ENCODE data around the gene DGKD. TPM values are rescaled to one million over a fixed set of nuclear protein-coding genes. Genes with fewer than 3 reads are reported as not detected.

The DGKD gene
- total RNA-seq, 4 donors from 2014 or later, result 9.1 to 21.9 (median 17.8) TPM

DNA sequence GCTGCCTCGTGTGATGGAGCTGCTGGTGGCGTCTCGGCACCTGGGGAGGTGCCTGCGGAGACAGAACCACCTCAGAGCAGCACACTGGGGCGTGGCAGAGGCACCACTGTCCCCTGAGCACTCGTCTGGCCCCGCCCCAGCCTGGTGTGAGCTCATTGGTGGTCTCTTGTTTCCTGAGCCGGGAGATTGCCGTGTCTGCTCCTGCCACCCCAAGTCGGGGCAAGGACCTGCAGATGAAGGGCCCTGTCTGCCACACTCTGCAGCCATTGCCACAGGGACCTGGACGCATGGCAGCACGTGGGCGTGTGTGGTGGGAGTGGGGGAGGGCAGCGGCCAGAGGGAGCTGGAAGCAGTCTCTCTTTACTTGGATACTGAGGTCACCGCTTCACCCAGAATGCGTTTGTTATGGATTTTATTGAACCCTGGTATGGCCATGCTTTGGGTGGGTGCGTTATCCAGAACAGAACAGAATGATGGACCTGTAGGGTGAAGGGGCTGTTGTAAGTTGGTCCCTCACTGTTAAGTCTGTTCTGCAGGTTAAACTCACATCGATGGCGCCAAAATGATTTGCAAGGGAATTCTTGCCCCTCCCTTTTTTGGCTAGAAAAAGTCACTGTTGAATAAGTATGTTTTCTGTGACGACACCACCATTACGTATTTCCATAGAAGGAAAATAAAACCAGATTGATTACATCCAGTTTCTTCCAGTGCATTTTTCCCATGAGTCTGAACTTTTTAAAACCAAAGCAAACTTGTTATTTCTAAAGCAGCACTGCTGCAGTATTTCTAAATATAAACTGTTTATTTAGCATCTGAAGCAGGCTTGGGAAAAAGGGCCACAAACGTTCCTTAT is 120.2 kb downstream of the DGKD start:
- Histone ChIP-seq H3K27me3 (no peaks in the 10 kb centered on the region), H3K4me1 (peaks cover 0 to 19% (median 6%) of the 10 kb centered on the region in 3 donors), H3K4me3 (no peak overlapping the region), H3K36me3 (peaks cover 0 to 61% of the 10 kb centered on the region in 2 donors), H3K9me3 (no peaks in the 10 kb centered on the region), H3K27ac (peak overlapping the region in 3 of 4 donors; percentile 24 to 43 (median 33))
- 63 to 68% methylated on average over 5 to 6 of the region's 22 CpGs for WGBS, 2 donors (ENCODE audit: low coverage in 1 of 2)
- TF ChIP-seq EP300 (IDR thresholded peaks at IDR 0.05) (no peak), POLR2AphosphoS5 (IDR thresholded peaks at IDR 0.05) (no peak), POLR2A (IDR thresholded peaks at IDR 0.05) (no peak)
- TF ChIP-seq, protein P1, sequence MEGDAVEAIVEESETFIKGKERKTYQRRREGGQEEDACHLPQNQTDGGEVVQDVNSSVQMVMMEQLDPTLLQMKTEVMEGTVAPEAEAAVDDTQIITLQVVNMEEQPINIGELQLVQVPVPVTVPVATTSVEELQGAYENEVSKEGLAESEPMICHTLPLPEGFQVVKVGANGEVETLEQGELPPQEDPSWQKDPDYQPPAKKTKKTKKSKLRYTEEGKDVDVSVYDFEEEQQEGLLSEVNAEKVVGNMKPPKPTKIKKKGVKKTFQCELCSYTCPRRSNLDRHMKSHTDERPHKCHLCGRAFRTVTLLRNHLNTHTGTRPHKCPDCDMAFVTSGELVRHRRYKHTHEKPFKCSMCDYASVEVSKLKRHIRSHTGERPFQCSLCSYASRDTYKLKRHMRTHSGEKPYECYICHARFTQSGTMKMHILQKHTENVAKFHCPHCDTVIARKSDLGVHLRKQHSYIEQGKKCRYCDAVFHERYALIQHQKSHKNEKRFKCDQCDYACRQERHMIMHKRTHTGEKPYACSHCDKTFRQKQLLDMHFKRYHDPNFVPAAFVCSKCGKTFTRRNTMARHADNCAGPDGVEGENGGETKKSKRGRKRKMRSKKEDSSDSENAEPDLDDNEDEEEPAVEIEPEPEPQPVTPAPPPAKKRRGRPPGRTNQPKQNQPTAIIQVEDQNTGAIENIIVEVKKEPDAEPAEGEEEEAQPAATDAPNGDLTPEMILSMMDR (IDR thresholded peaks at IDR 0.05), result no peak
- ATAC-seq, result no peak

DNA sequence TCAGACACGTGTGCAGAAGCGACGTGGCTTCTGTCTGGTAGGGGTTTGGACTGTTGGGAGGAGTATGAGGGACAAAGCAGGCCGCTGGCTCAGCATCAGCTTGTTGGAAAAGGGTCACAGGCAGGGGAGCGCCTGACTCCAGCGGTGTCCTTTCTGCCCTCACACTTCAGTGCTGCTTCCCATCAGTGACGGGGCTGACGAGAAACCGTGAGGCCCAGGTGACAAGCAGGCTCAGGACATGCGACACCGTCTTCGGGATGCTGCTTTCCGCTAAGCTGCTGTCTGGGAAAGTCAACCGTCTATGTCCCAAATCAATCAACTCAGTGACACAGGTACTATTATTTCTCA is 121.7 kb downstream of the DGKD start:
- 92 to 93% methylated on average over 12 of the region's 14 CpGs for WGBS, 2 donors (ENCODE audit: low coverage in 1 of 2)
- ATAC-seq, result no peak
- TF ChIP-seq POLR2AphosphoS5 (IDR thresholded peaks at IDR 0.05), result no peak
- TF ChIP-seq, protein P1 (IDR thresholded peaks at IDR 0.05), result no peak
- no peak for TF ChIP-seq POLR2A (IDR thresholded peaks at IDR 0.05)
- no peak for TF ChIP-seq EP300 (IDR thresholded peaks at IDR 0.05)
- Histone ChIP-seq H3K36me3 (peaks cover 0 to 76% of the 10 kb centered on the region in 2 donors), H3K27me3 (no peaks in the 10 kb centered on the region), H3K4me1 (peaks cover 0 to 15% (median 0%) of the 10 kb centered on the region in 3 donors), H3K4me3 (no peak overlapping the region), H3K9me3 (no peaks in the 10 kb centered on the region), H3K27ac (no peak overlapping the region)

- no peak overlapping the region for H3K4me3 ChIP-seq
- no peaks in the 10 kb centered on the region for H3K27me3 ChIP-seq
- H3K9me3 ChIP-seq, result no peaks in the 10 kb centered on the region
- H3K27ac ChIP-seq, result no peak overlapping the region
- TF ChIP-seq POLR2AphosphoS5 (IDR thresholded peaks at IDR 0.05) (no peak), POLR2A (IDR thresholded peaks at IDR 0.05) (no peak), EP300 (IDR thresholded peaks at IDR 0.05) (no peak)
- TF ChIP-seq, protein P1 (IDR thresholded peaks at IDR 0.05), result no peak
- peaks cover 0 to 20% (median 0%) of the 10 kb centered on the region in 3 donors for H3K4me1 ChIP-seq
- ATAC-seq, result no peak
- WGBS, 2 donors (ENCODE audit: low coverage in 1 of 2), result 90 to 96% methylated on average over 9 to 18 of the region's 45 CpGs
- peaks cover 0 to 78% of the 10 kb centered on the region in 2 donors for H3K36me3 ChIP-seq
Measured at GRCh38 chr2:233476651-233477547, 122.6 kb downstream of the DGKD start.

DNA sequence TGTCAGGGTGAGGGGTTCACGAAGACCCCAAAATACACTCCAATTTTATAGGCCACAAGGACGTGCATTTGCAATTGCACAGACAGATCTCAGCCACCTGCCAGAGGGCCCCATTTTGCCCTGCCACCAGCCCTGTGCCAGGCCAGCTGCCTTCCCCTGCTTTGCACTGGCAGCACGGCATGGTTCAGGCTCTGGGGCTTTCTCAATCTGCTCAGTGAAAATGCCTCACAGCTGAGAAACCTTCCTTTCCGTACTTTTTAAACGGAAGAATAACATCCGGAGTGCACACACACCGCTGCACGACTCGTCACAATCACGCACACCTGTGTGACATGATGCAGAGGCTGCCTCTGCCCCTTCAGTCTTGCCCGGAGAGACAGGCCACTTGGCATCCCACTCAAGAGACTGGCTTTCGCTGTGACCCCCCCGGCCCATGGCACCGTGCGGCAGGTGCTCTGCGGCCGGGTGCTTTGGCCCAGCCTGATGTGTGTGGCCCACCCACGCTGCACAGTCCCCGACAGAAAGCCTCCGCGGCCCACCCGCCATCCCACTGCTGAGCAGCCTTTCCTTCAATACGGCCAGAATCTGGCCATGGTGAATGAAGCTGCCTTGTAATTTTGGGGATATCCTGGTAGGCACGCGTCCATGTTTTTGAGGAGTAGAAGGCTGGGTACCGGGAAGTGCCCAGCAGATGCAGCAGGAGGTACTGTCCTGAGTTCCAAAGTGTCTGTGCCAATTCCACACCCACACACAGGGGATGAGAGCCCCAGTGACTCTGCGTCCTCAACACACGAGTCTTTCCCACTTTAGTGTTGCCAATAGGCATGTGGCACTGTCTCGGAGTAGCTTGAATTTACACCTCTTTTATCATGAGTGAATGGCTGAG is 123.5 kb downstream of the DGKD start:
- no peak overlapping the region for H3K27ac ChIP-seq
- no peaks in the 10 kb centered on the region for H3K27me3 ChIP-seq
- 90 to 94% methylated on average over 6 to 10 of the region's 29 CpGs for WGBS, 2 donors (ENCODE audit: low coverage in 1 of 2)
- H3K4me1 ChIP-seq, result peaks cover 0 to 25% (median 0%) of the 10 kb centered on the region in 3 donors
- no peak overlapping the region for H3K4me3 ChIP-seq
- TF ChIP-seq EP300 (IDR thresholded peaks at IDR 0.05) (no peak), POLR2AphosphoS5 (IDR thresholded peaks at IDR 0.05) (no peak), POLR2A (IDR thresholded peaks at IDR 0.05) (no peak)
- TF ChIP-seq, protein P1 (IDR thresholded peaks at IDR 0.05), result no peak
- H3K9me3 ChIP-seq, result no peaks in the 10 kb centered on the region
- ATAC-seq, result no peak
- H3K36me3 ChIP-seq, result peaks cover 0 to 79% of the 10 kb centered on the region in 2 donors

All from gastroesophageal sphincter (tissue), 4 donors.